K562 (cell line): Measurements from ENCODE around the gene FMNL2.

Source experiments
- ARID2 ChIP-seq: fragments of 450-650 bp; IDR thresholded peaks from 2 replicates; pipeline ENCODE4 v1.6.1; 2017; ENCODE audit warnings: antibody characterized with exemption, mild to moderate bottlenecking
- CTCF ChIP-seq, 3 experiments: IDR thresholded peaks in 2 of 3; conservative IDR thresholded peaks in 1 of 3; 2 replicates each; pipeline ENCODE4 v1.5.1; 2011 to 2012; ENCODE audit warnings: low read length in 3 of 3, mild to moderate bottlenecking in 3 of 3, control low read depth in 2 of 3, improper control_type of control experiment in 1 of 3, inconsistent platforms in 1 of 3, low read depth in 1 of 3, mixed read lengths in 1 of 3, moderate library complexity in 1 of 3; ENCODE audit not compliant: insufficient read depth in 2 of 3
- E2F5 ChIP-seq: sonication (generic); formaldehyde crosslinking; IDR thresholded peaks from 2 replicates; pipeline ENCODE4 v1.8.0; 2022; ENCODE audit warnings: mild to moderate bottlenecking, missing genetic modification reagents
- ESRRA ChIP-seq: fragments of 450-650 bp; IDR thresholded peaks from 2 replicates; pipeline ENCODE4 v1.6.1; 2014; ENCODE audit warnings: low read depth, mild to moderate bottlenecking, moderate library complexity, borderline replicate concordance
- KDM1A ChIP-seq, 2 experiments: fragments of 450-650 bp; IDR thresholded peaks; 2 replicates each; pipeline ENCODE4 v1.6.1; 2016; ENCODE audit warnings: mild to moderate bottlenecking in 2 of 2
- NR2C2 ChIP-seq, 2 experiments: fragments of 200-800 bp in 1 of 2; sonication (Bioruptor generic) in 1 of 2; sonication (generic) in 1 of 2; formaldehyde crosslinking in 1 of 2; IDR thresholded peaks; 2 replicates each; pipeline versions ENCODE4 v1.6.1 to v1.8.0; 2016 to 2022; ENCODE audit warnings: mild to moderate bottlenecking in 1 of 2, missing compliant biosample characterization in 1 of 2, missing genetic modification characterization in 1 of 2, missing genetic modification reagents in 1 of 2
- YY1 ChIP-seq, 3 experiments: IDR thresholded peaks; 2 replicates each; pipeline ENCODE4 v1.6.1; 2011; ENCODE audit warnings: low read length in 2 of 3, mild to moderate bottlenecking in 2 of 3, moderate library complexity in 2 of 3, borderline replicate concordance in 1 of 3, control low read depth in 1 of 3, low read depth in 1 of 3; ENCODE audit not compliant: insufficient read depth in 3 of 3, insufficient replicate concordance in 2 of 3, control insufficient read depth in 1 of 3, insufficient read length in 1 of 3; ENCODE audit errors: extremely low read depth in 1 of 3
- ZNF175 ChIP-seq: fragments of 200-800 bp; sonication (Bioruptor generic); IDR thresholded peaks from 2 replicates; pipeline ENCODE4 v1.6.1; 2016; ENCODE audit warnings: low read depth, mild to moderate bottlenecking, missing genetic modification characterization, missing compliant biosample characterization

- TF ChIP-seq ESRRA (no peak), NR2C2 (CRISPR knock-in tag; IDR thresholded peaks at IDR 0.05) (no peak), NR2C2 (tag; IDR thresholded peaks at IDR 0.05) (no peak), YY1 (IDR thresholded peaks at IDR 0.05; ENCODE audit: borderline replicate concordance in 1 of 3, control insufficient read depth in 1 of 3, extremely low read depth in 1 of 3, insufficient read depth in 3 of 3, insufficient read length in 1 of 3, insufficient replicate concordance in 2 of 3, low read depth in 1 of 3, low read length in 2 of 3) (no peak), CTCF (IDR thresholded peaks at IDR 0.05 in 2 of 3, conservative IDR thresholded peaks at IDR 0.05 in 1 of 3; ENCODE audit: insufficient read depth in 2 of 3, low read depth in 1 of 3, low read length in 3 of 3) (no peak), ARID2 (no peak), ZNF175 (CRISPR knock-in tag) (no peak), E2F5 (CRISPR knock-in tag) (no peak), KDM1A (IDR thresholded peaks at IDR 0.05) (no peak)
Observed at GRCh38 chr2:152655880-152656279, 320.9 kb downstream of the FMNL2 start.
